ENCODE results near the gene HPCAL4. TPM values are rescaled to one million over a fixed set of nuclear protein-coding genes. Genes with fewer than 3 reads are reported as not detected.

The HPCAL4 gene
- total RNA-seq, 5 donors from 2014 or later (not counting 1 experiment from before 2014, with no cell fraction given): 10.3 to 38.5 (median 28.5) TPM

GRCh38 chr1:39656391-39656790 is 34.8 kb downstream of the HPCAL4 start:
- 71% methylated on average over 2 of the region's 2 CpGs for WGBS (ENCODE audit: insufficient coverage)
- no peak overlapping the region for H3K4me3 Mint-ChIP-seq
- peaks cover 6 to 13% (median 11%) of the 10 kb centered on the region in 3 donors for H3K4me1 Mint-ChIP-seq
- Histone ChIP-seq H3K36me3 (ENCODE audit: control insufficient read depth in 2 of 2, extremely low read depth in 1 of 2, insufficient read depth in 1 of 2, low read length in 1 of 2) (no peaks in the 10 kb centered on the region), H3K9me3 (no peaks in the 10 kb centered on the region), H3K4me3 (ENCODE audit: control insufficient read depth in 1 of 2, extremely low read depth in 1 of 2, low read length in 1 of 2) (no peak overlapping the region), H3K27ac (ENCODE audit: low read length) (no peak overlapping the region), H3K27me3 (replicated peaks in 1 of 2; ENCODE audit: control insufficient read depth in 2 of 2, extremely low read depth in 1 of 2, insufficient read depth in 2 of 2, low read length in 1 of 2) (peaks cover 3 to 14% of the 10 kb centered on the region in 2 experiments), H3K4me1 (ENCODE audit: control insufficient read depth in 1 of 2, extremely low read depth in 1 of 2, insufficient read depth in 2 of 2, low read length in 2 of 2) (peaks cover 0 to 12% of the 10 kb centered on the region in 2 experiments)
- no peak for ATAC-seq (replicated peaks in 1 of 4)
- POLR2A ChIA-PET: no interaction called here
- peaks cover 0 to 7% of the 10 kb centered on the region in 2 donors for H3K27me3 Mint-ChIP-seq
- CTCF ChIA-PET: interaction anchor here in 1 of 2 donors (1.1 to 1.9 kb wide), 2 partner anchors 12 to 50 kb away, joined by 5 read pairs; no protein-coding TSS in a partner anchor
- DNase-seq: no peak
- no peak overlapping the region for H3K27ac Mint-ChIP-seq
- no peaks in the 10 kb centered on the region for H3K36me3 Mint-ChIP-seq
- H3K9me3 Mint-ChIP-seq: no peaks in the 10 kb centered on the region

- H3K4me3 Mint-ChIP-seq: no peak overlapping the region
- POLR2A ChIA-PET: no interaction called here
- DNase-seq: no peak
Observed at GRCh38 chr1:39655578-39656268, 35.5 kb downstream of the HPCAL4 start.

GRCh38 chr1:39654291-39654690 is 36.9 kb downstream of the HPCAL4 start:
- no peak overlapping the region for H3K27ac ChIP-seq (ENCODE audit: low read length)
- H3K9me3 Mint-ChIP-seq: no peaks in the 10 kb centered on the region
- ChIA-PET POLR2A (no interaction called here), CTCF (interaction anchor here in 1 of 2 donors (0.9 kb wide), 1 partner anchor 48 kb away, joined by 5 read pairs; no protein-coding TSS in a partner anchor)
- ATAC-seq (replicated peaks in 1 of 4): no peak
- 87% methylated on average over 7 of the region's 7 CpGs for WGBS (ENCODE audit: insufficient coverage)
- H3K27me3 Mint-ChIP-seq: peaks cover 0 to 7% of the 10 kb centered on the region in 2 donors
- peaks cover 3 to 14% of the 10 kb centered on the region in 2 experiments for H3K27me3 ChIP-seq (replicated peaks in 1 of 2; ENCODE audit: control insufficient read depth in 2 of 2, extremely low read depth in 1 of 2, insufficient read depth in 2 of 2, low read length in 1 of 2)
- H3K4me1 Mint-ChIP-seq: peaks cover 6 to 13% (median 11%) of the 10 kb centered on the region in 3 donors
- H3K4me3 ChIP-seq (ENCODE audit: control insufficient read depth in 1 of 2, extremely low read depth in 1 of 2, low read length in 1 of 2): no peak overlapping the region
- H3K9me3 ChIP-seq: no peaks in the 10 kb centered on the region
- no peaks in the 10 kb centered on the region for H3K36me3 Mint-ChIP-seq
- no peak overlapping the region for H3K4me3 Mint-ChIP-seq
- H3K4me1 ChIP-seq (ENCODE audit: control insufficient read depth in 1 of 2, extremely low read depth in 1 of 2, insufficient read depth in 2 of 2, low read length in 2 of 2): peaks cover 0 to 12% of the 10 kb centered on the region in 2 experiments
- H3K27ac Mint-ChIP-seq: no peak overlapping the region
- no peaks in the 10 kb centered on the region for H3K36me3 ChIP-seq (ENCODE audit: control insufficient read depth in 2 of 2, extremely low read depth in 1 of 2, insufficient read depth in 1 of 2, low read length in 1 of 2)
- no peak for DNase-seq

More at GRCh38 chr1:39655578-39656268, 35.5 kb downstream of the HPCAL4 start:
- no peak overlapping the region for H3K27ac ChIP-seq (ENCODE audit: low read length)
- CTCF ChIA-PET: interaction anchor here (0.9 to 1.1 kb wide), 2 partner anchors 49 kb away, joined by 5 to 8 read pairs; no protein-coding TSS in a partner anchor
- no peak for ATAC-seq (replicated peaks in 1 of 4)
- WGBS (ENCODE audit: insufficient coverage): 100% methylated on average over 1 of the region's 5 CpGs
- no peak overlapping the region for H3K4me3 ChIP-seq (ENCODE audit: control insufficient read depth in 1 of 2, extremely low read depth in 1 of 2, low read length in 1 of 2)
- no peaks in the 10 kb centered on the region for H3K9me3 ChIP-seq
- H3K36me3 Mint-ChIP-seq: no peaks in the 10 kb centered on the region
- peaks cover 0 to 12% of the 10 kb centered on the region in 2 experiments for H3K4me1 ChIP-seq (ENCODE audit: control insufficient read depth in 1 of 2, extremely low read depth in 1 of 2, insufficient read depth in 2 of 2, low read length in 2 of 2)
- H3K27me3 ChIP-seq (replicated peaks in 1 of 2; ENCODE audit: control insufficient read depth in 2 of 2, extremely low read depth in 1 of 2, insufficient read depth in 2 of 2, low read length in 1 of 2): peaks cover 3 to 14% of the 10 kb centered on the region in 2 experiments
- H3K4me1 Mint-ChIP-seq: peaks cover 6 to 13% (median 11%) of the 10 kb centered on the region in 3 donors
- H3K27me3 Mint-ChIP-seq: peaks cover 0 to 7% of the 10 kb centered on the region in 2 donors
- no peaks in the 10 kb centered on the region for H3K36me3 ChIP-seq (ENCODE audit: control insufficient read depth in 2 of 2, extremely low read depth in 1 of 2, insufficient read depth in 1 of 2, low read length in 1 of 2)
- H3K27ac Mint-ChIP-seq: no peak overlapping the region
- no peaks in the 10 kb centered on the region for H3K9me3 Mint-ChIP-seq

GRCh38 chr1:39653546-39654031 is 37.6 kb downstream of the HPCAL4 start:
- POLR2A ChIA-PET: no interaction called here
- H3K27ac Mint-ChIP-seq: no peak overlapping the region
- 0% methylated on average over 1 of the region's 8 CpGs for WGBS (ENCODE audit: insufficient coverage)
- no peaks in the 10 kb centered on the region for H3K36me3 Mint-ChIP-seq
- H3K27me3 Mint-ChIP-seq: peaks cover 0 to 7% of the 10 kb centered on the region in 2 donors
- no peak overlapping the region for H3K4me3 Mint-ChIP-seq
- CTCF ChIA-PET: interaction anchor here in 1 of 2 donors (0.5 to 0.9 kb wide), 2 partner anchors 38 to 47 kb away, joined by 3 to 5 read pairs; partner anchors contain the start of gene HPCAL4
- ATAC-seq (replicated peaks in 1 of 4) (peak; percentile 75 to 85 (median 82)), DNase-seq (peak; percentile 43 to 83 (median 65))
- peaks cover 3 to 12% of the 10 kb centered on the region in 2 experiments for H3K27me3 ChIP-seq (replicated peaks in 1 of 2; ENCODE audit: control insufficient read depth in 2 of 2, extremely low read depth in 1 of 2, insufficient read depth in 2 of 2, low read length in 1 of 2)
- no peaks in the 10 kb centered on the region for H3K9me3 ChIP-seq
- peaks cover 0 to 12% of the 10 kb centered on the region in 2 experiments for H3K4me1 ChIP-seq (ENCODE audit: control insufficient read depth in 1 of 2, extremely low read depth in 1 of 2, insufficient read depth in 2 of 2, low read length in 2 of 2)
- H3K9me3 Mint-ChIP-seq: no peaks in the 10 kb centered on the region
- peaks cover 6 to 13% (median 11%) of the 10 kb centered on the region in 3 donors for H3K4me1 Mint-ChIP-seq
- H3K4me3 ChIP-seq (ENCODE audit: control insufficient read depth in 1 of 2, extremely low read depth in 1 of 2, low read length in 1 of 2): no peak overlapping the region
- no peak overlapping the region for H3K27ac ChIP-seq (ENCODE audit: low read length)
- H3K36me3 ChIP-seq (ENCODE audit: control insufficient read depth in 2 of 2, extremely low read depth in 1 of 2, insufficient read depth in 1 of 2, low read length in 1 of 2): no peaks in the 10 kb centered on the region

GRCh38 chr1:39652554-39652953 is 38.7 kb downstream of the HPCAL4 start:
- H3K27me3 Mint-ChIP-seq: peaks cover 0 to 7% of the 10 kb centered on the region in 2 donors
- no peak overlapping the region for H3K27ac ChIP-seq (ENCODE audit: low read length)
- H3K4me1 ChIP-seq (ENCODE audit: control insufficient read depth in 1 of 2, extremely low read depth in 1 of 2, insufficient read depth in 2 of 2, low read length in 2 of 2): peaks cover 0 to 6% of the 10 kb centered on the region in 2 experiments
- no peaks in the 10 kb centered on the region for H3K9me3 Mint-ChIP-seq
- no peak overlapping the region for H3K4me3 ChIP-seq (ENCODE audit: control insufficient read depth in 1 of 2, extremely low read depth in 1 of 2, low read length in 1 of 2)
- no peaks in the 10 kb centered on the region for H3K36me3 Mint-ChIP-seq
- peaks cover 2 to 6% (median 6%) of the 10 kb centered on the region in 3 donors for H3K4me1 Mint-ChIP-seq
- peaks cover 3 to 13% of the 10 kb centered on the region in 2 experiments for H3K27me3 ChIP-seq (replicated peaks in 1 of 2; ENCODE audit: control insufficient read depth in 2 of 2, extremely low read depth in 1 of 2, insufficient read depth in 2 of 2, low read length in 1 of 2)
- ATAC-seq (replicated peaks in 1 of 4): no peak
- H3K4me3 Mint-ChIP-seq: no peak overlapping the region
- 100% methylated on average over 1 of the region's 2 CpGs for WGBS (ENCODE audit: insufficient coverage)
- POLR2A ChIA-PET: no interaction called here
- CTCF ChIA-PET: interaction anchor here in 1 of 2 donors (1.4 kb wide), 1 partner anchor 46 kb away, joined by 3 read pairs; no protein-coding TSS in a partner anchor
- no peak overlapping the region for H3K27ac Mint-ChIP-seq
- no peak for DNase-seq
- H3K36me3 ChIP-seq (ENCODE audit: control insufficient read depth in 2 of 2, extremely low read depth in 1 of 2, insufficient read depth in 1 of 2, low read length in 1 of 2): no peaks in the 10 kb centered on the region
- H3K9me3 ChIP-seq: no peaks in the 10 kb centered on the region

GRCh38 chr1:39652105-39652504 is 39.1 kb downstream of the HPCAL4 start:
- no peak overlapping the region for H3K27ac Mint-ChIP-seq
- H3K4me1 Mint-ChIP-seq: peaks cover 2 to 6% (median 6%) of the 10 kb centered on the region in 3 donors
- ATAC-seq (replicated peaks in 1 of 4): no peak
- ChIA-PET CTCF (interaction anchor here in 1 of 2 donors (1.4 kb wide), 1 partner anchor 46 kb away, joined by 3 read pairs; no protein-coding TSS in a partner anchor), POLR2A (no interaction called here)
- H3K36me3 ChIP-seq (ENCODE audit: control insufficient read depth in 2 of 2, extremely low read depth in 1 of 2, insufficient read depth in 1 of 2, low read length in 1 of 2): no peaks in the 10 kb centered on the region
- peaks cover 3 to 15% of the 10 kb centered on the region in 2 experiments for H3K27me3 ChIP-seq (replicated peaks in 1 of 2; ENCODE audit: control insufficient read depth in 2 of 2, extremely low read depth in 1 of 2, insufficient read depth in 2 of 2, low read length in 1 of 2)
- no peaks in the 10 kb centered on the region for H3K36me3 Mint-ChIP-seq
- no peak for DNase-seq
- 83% methylated on average over 2 of the region's 6 CpGs for WGBS (ENCODE audit: insufficient coverage)
- no peaks in the 10 kb centered on the region for H3K9me3 Mint-ChIP-seq
- H3K9me3 ChIP-seq: no peaks in the 10 kb centered on the region
- no peak overlapping the region for H3K27ac ChIP-seq (ENCODE audit: low read length)
- peaks cover 0 to 6% of the 10 kb centered on the region in 2 experiments for H3K4me1 ChIP-seq (ENCODE audit: control insufficient read depth in 1 of 2, extremely low read depth in 1 of 2, insufficient read depth in 2 of 2, low read length in 2 of 2)
- no peak overlapping the region for H3K4me3 Mint-ChIP-seq
- H3K4me3 ChIP-seq (ENCODE audit: control insufficient read depth in 1 of 2, extremely low read depth in 1 of 2, low read length in 1 of 2): no peak overlapping the region
- H3K27me3 Mint-ChIP-seq: peaks cover 0 to 7% of the 10 kb centered on the region in 2 donors
